Measurements from ENCODE around the gene TMA16. TPM values are rescaled to one million over a fixed set of nuclear protein-coding genes. Genes with fewer than 3 reads are reported as not detected.

TMA16 gene
- total RNA-seq, 1 donor from 2014 or later, result 54.1 TPM

DNA sequence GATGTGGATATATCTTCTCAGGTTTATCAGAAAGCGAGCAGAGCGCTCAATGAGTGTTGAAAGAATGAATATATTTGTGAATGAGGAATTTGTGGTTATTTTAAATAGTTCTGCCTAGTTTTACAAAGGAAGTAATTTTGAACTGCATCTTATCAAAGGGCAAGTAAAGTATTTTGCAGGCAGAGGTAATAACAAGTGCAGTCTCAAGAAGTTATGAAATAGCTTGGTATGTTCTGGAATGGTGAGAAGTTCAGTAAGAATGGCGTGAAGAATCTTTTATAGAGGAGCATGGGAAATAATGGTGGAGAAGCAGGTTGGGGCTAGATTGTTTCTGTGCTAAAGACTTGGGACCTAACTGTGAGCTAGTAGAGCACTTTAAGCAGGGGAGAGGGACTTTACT lies 10.9 kb downstream of the TMA16 start:
- DNase-seq (no peak), ATAC-seq (ENCODE audit: low read depth) (no peak)
- intact Hi-C loops (cut with micrococcal nuclease), result no loop called here
- peaks cover 44% of the 10 kb centered on the region for H3K36me3 Mint-ChIP-seq (ENCODE audit: low read depth)
- H3K27me3 Mint-ChIP-seq, result no peaks in the 10 kb centered on the region
- peaks cover 54% of the 10 kb centered on the region for H3K4me1 Mint-ChIP-seq
- ChIA-PET CTCF (interaction anchor here (1.1 kb wide), 1 partner anchor 43 kb away, joined by 3 read pairs; no protein-coding TSS in a partner anchor), POLR2A (no interaction called here)
- TF ChIP-seq CTCF (IDR thresholded peaks at IDR 0.05), result no peak
- peak overlapping the region; percentile 32 for H3K27ac Mint-ChIP-seq
- H3K4me3 Mint-ChIP-seq, result no peak overlapping the region
- no peaks in the 10 kb centered on the region for H3K9me3 Mint-ChIP-seq

DNA sequence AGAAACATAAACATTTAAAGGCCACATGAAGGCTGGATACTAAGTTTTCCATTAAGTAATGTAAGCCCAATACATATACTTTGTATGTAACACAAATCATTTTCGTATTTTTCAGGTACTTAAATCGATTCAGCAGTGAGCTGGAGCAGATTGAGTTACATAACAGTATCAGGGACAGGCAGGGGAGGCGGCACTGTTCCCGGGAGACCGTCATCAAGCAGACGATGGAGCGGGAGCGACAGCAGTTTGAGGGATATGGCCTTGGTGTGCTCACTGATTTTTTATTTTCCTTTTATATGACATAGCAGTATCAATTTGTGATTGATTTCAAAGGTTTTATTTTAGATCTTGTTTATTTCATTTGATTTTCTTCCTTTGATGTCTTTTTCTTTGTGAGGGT lies 20.7 kb downstream of the TMA16 start:
- ATAC-seq (ENCODE audit: low read depth), result no peak
- Mint-ChIP-seq H3K4me1 (no peaks in the 10 kb centered on the region), H3K4me3 (no peak overlapping the region), H3K27ac (no peak overlapping the region), H3K9me3 (no peaks in the 10 kb centered on the region), H3K27me3 (no peaks in the 10 kb centered on the region), H3K36me3 (ENCODE audit: low read depth) (peaks cover 84% of the 10 kb centered on the region)
- ChIA-PET CTCF (no interaction called here), POLR2A (no interaction called here)
- intact Hi-C loops (cut with micrococcal nuclease), result no loop called here
- TF ChIP-seq CTCF (IDR thresholded peaks at IDR 0.05), result no peak
- no peak for DNase-seq

GRCh38 chr4:163523791-163524365 lies 29.4 kb downstream of the TMA16 start:
- ATAC-seq (ENCODE audit: low read depth), result no peak
- Mint-ChIP-seq H3K9me3 (no peaks in the 10 kb centered on the region), H3K27me3 (no peaks in the 10 kb centered on the region), H3K4me1 (peaks cover 6% of the 10 kb centered on the region), H3K4me3 (no peak overlapping the region), H3K27ac (no peak overlapping the region), H3K36me3 (ENCODE audit: low read depth) (peaks cover 71% of the 10 kb centered on the region)
- intact Hi-C loops (cut with micrococcal nuclease), result loop anchor here (2.0 kb wide), 1 partner anchor 19 kb away; no protein-coding TSS in a partner anchor
- ChIA-PET CTCF (no interaction called here), POLR2A (no interaction called here)
- TF ChIP-seq CTCF (IDR thresholded peaks at IDR 0.05), result no peak
- no peak for DNase-seq

GRCh38 chr4:163525982-163526381 lies 31.5 kb downstream of the TMA16 start:
- CTCF ChIA-PET, result interaction anchor here (1.9 kb wide), 1 partner anchor 12 kb away, joined by 6 read pairs; no protein-coding TSS in a partner anchor
- H3K36me3 Mint-ChIP-seq (ENCODE audit: low read depth), result peaks cover 75% of the 10 kb centered on the region

DNA sequence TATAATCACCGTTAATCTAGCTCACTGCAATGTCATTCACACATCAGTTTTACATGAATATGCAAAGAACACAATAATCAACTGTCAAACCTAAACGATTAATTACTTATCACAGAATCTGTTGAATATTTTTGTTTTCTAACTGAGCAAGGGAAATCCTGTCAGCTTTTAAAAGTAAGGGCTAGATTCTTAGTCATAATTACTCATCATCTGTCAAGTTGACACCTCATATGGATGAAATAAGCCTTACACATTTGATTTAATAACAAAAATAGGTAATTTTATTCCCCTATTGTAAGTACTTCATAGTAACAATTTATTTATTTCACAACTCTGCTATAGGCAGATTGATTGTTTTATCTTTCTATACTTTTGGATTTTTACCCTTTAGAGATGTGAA lies 32.7 kb downstream of the TMA16 start:
- DNase-seq (no peak), ATAC-seq (ENCODE audit: low read depth) (no peak)
- no peaks in the 10 kb centered on the region for H3K9me3 Mint-ChIP-seq
- no peak overlapping the region for H3K4me3 Mint-ChIP-seq
- peak overlapping the region; percentile 50 for H3K27ac Mint-ChIP-seq
- H3K27me3 Mint-ChIP-seq, result no peaks in the 10 kb centered on the region
- TF ChIP-seq CTCF (IDR thresholded peaks at IDR 0.05), result no peak
- ChIA-PET CTCF (interaction anchor here (1.9 kb wide), 1 partner anchor 11 kb away, joined by 6 read pairs; no protein-coding TSS in a partner anchor), POLR2A (no interaction called here)
- H3K36me3 Mint-ChIP-seq (ENCODE audit: low read depth), result peaks cover 75% of the 10 kb centered on the region
- intact Hi-C loops (cut with micrococcal nuclease), result no loop called here
- peaks cover 10% of the 10 kb centered on the region for H3K4me1 Mint-ChIP-seq

More at GRCh38 chr4:163525982-163526381, 31.5 kb downstream of the TMA16 start:
- H3K4me1 Mint-ChIP-seq, result peaks cover 7% of the 10 kb centered on the region
- ATAC-seq (ENCODE audit: low read depth) (no peak), DNase-seq (no peak)
- no peaks in the 10 kb centered on the region for H3K9me3 Mint-ChIP-seq
- no peak overlapping the region for H3K27ac Mint-ChIP-seq
- no peak overlapping the region for H3K4me3 Mint-ChIP-seq
- H3K27me3 Mint-ChIP-seq, result no peaks in the 10 kb centered on the region
- intact Hi-C loops (cut with micrococcal nuclease), result loop anchor here (1.0 to 2.0 kb wide), 2 partner anchors 7 to 17 kb away; no protein-coding TSS in a partner anchor
- POLR2A ChIA-PET, result no interaction called here
- no peak for TF ChIP-seq CTCF (IDR thresholded peaks at IDR 0.05)

Data from activated B cell treated with CpG ODN at 0.5 μM for 24 hours (primary cell).